Erythroblast (primary cell): ENCODE measurements around the gene NFRKB.

ENCODE experiments used
- GATA1 ChIP-seq: IDR thresholded peaks from 2 replicates; pipeline ENCODE4 v1.6.1; 2011; ENCODE audit warnings: low read depth, mild to moderate bottlenecking, control low read depth, low read length, moderate library complexity
- POLR2A ChIP-seq: IDR thresholded peaks from 2 replicates; pipeline ENCODE4 v1.6.1; 2011; ENCODE audit warnings: mild to moderate bottlenecking, low read length

DNA sequence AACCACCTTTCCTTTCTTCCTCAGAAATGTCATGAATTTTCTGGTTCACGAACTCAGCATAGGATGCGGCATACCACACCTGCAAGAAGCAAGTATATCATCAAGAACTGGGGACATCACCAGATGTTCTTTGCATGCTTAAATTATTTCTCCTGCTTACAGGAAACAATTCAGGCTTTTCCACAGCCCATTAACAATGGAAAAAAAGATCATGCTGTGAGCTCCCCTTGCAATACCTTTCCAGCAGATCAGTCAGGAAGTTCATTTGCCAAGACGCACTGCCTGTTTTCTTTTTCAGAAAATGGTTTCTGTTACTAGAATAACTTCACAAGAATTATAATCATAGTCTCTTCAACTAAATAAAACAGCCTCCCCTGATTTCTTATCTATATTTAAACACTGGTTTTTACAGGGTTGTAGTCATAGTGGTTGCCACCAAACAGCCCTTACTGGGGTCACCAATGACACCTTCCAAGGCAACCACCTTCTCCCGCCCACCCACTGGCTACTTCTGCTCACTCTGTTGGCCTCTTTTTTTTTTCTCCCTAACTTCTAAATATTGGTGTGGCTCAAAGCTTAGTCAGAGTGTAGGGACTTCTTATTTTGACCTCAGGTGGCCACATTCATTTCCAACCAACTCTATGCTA, 42.3 kb upstream of the NFRKB start:
- TF ChIP-seq POLR2A (no peak), GATA1 (no peak)
